CD4-positive, alpha-beta T cell treated with Interleukin-15 for 4 hours (primary cell): ENCODE results near the gene CSH1.
"Not testable (repeated sequence)": the region's sequence is repeated elsewhere in the genome, so short reads cannot be mapped to it uniquely, and the experiment has no call there.

Source experiments
- DNase-seq: peaks from one replicate; pipeline ENCODE4 v3.0.0-alpha.2; 2020; ENCODE audit warnings: low spot score

The CSH1 gene

DNA sequence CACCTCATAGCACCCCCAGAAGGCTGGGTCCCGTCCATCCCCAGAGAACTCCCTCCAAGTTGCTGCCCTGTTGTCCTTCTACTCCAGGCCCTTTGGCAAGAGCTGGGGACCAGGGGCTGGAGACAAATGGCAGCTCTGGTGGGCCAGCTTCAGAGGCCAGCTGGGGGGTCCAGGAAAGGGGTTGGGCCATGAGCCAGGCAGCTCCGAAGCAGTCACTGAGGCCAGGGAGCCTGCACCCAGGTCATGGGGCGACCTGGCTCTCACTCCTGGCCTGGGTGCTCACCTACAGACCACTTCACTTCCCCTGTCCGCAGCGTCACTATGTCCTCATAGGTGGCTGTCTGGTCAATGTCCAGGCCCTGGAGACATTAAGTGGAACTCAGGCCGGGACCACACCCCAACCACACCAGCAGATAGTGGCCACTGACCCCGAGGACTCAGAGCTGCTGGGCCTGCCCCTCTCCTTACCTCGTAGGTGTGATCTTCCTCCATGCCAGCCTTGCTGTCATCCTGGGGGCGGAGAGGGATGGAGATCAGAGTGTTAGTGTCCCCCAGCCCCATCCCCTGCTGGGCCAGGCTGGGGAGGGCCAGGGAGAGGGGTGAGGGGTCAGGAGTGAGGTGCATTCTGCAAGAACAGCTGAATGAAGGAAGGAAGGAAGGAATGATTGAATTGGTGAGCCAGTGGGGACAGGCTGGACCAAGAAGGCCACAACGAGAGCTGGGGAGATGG, 32.8 kb upstream of the CSH1 start:
- no peak for DNase-seq

DNA sequence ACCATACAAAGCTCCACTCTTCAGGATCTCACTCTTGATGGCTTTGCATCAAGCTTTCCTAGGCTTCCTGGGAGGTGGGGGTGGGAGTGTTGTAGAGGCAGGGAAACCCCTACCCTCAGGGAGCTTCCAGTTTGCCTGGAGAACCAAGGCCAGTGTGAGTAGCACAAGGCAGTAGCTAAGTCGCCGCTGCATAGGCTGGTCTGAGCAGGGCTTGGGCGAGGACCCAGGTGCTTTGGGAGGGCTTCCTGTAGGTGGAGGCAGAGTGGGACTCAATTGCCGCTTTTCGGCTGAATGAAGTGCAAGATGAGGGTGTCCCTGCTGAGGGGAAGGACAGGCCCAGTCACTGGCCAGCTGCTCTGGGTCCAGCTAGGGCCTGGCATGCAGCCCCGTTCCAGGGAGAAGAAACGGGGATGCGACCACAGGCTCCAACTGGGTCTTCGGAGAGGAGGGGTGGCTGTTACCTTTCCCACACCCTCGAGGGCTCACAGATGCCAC, 31.8 kb upstream of the CSH1 start:
- no peak for DNase-seq

DNA sequence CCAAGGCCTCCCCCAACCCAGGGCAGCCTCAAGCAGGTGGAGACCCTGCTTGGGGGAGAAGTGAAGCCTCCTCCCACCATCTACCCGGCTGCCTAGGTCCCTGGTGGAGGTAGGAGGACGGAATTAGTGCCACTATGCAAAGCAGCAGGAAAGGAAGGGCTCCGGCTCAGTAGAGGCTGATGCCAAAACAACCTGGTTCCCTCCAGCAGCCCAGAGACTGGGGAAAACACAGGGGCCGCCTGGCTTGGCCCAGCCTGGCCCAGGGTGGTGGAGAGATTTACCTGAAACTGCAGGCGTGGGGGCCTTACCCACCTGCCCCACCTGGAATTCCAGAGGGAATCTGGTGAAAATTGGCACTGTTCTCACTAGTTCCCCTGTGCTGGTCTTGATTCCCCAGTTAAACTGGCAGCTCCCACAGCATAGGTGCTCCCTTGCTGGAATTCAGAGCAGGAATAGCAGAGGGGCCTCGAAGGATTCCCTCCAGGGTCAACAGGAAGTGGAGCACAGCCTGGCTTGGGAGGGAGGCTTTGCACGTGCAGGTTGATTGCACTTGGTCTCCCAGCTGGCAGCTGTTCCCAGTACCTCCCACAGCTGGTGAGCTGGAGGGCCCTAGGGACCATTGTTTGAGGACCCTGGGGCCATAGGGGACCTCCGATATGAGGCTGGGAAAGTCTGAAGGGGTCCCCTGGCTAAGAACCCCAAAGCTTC, 31.2 kb upstream of the CSH1 start:
- no peak for DNase-seq

GRCh38 chr17:63926164-63926563, 29.8 kb upstream of the CSH1 start:
- no peak for DNase-seq

DNA sequence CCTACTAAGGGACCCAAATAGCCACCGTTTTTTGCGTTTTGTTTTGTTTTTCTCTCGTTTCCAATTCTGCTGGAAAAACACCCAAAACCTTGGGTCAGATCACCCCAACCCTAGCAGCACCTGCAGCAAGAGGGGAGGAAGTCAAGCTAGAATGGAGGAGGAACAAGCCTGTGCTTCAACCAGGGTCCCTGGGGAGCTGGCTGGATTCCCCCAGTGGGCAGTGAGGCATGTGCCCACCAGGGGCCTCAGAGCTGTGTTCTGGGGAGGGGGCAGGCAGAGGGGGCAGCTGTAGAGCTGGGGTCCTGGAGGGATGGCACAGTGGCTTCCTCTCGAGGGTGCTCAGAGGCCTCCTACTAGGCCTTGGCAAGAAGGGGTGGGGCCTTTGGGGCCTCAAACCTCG, 29.2 kb upstream of the CSH1 start:
- DNase-seq: no peak

GRCh38 chr17:63922402-63922801, 26.0 kb upstream of the CSH1 start:
- not testable (repeated sequence) for DNase-seq

DNA sequence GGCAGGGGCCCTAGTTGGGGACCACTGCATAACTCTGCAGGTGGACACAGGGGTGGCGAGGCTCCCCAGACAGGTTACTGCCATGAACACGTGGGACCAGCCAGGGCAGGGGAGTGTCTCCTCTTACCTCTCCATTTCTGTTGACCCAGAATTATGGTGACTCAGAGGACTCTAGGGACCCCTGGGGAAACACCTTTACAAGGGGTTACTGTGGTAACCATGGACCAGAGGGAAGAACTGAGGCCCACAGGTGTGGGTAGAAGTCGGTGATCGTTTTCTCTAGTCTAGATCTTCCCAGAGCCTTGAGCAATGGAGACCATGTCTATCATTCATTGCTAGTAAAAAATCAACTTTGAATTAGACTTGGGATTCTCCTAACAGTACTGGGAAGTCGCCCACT, 24.4 kb upstream of the CSH1 start:
- DNase-seq: not testable (repeated sequence)

GRCh38 chr17:63920050-63920449, 23.7 kb upstream of the CSH1 start:
- DNase-seq: not testable (repeated sequence)

- peak; percentile 81 for DNase-seq
These were observed 22.9 kb upstream of the CSH1 start for GRCh38 chr17:63919311-63919723.

GRCh38 chr17:63918789-63919305, 22.5 kb upstream of the CSH1 start, which contains the start of gene GH1:
Gene GH1, minus strand, starts transcription at chr17:63918839. Its CDS starts 63 bp downstream, at chr17:63918776.
- DNase-seq: not testable (repeated sequence)

GRCh38 chr17:63918305-63918704, 21.9 kb upstream of the CSH1 start:
- no peak for DNase-seq

GRCh38 chr17:63917646-63918045, 21.3 kb upstream of the CSH1 start:
- no peak for DNase-seq

DNA sequence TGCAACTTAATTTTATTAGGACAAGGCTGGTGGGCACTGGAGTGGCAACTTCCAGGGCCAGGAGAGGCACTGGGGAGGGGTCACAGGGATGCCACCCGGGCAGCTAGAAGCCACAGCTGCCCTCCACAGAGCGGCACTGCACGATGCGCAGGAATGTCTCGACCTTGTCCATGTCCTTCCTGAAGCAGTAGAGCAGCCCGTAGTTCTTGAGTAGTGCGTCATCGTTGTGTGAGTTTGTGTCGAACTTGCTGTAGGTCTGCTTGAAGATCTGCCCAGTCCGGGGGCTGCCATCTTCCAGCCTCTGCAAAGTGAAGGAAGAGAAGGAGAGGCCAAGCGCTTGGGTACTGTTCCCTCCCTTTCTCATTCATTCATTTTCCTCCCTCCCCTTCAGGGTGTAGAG, 20.8 kb upstream of the CSH1 start:
- not testable (repeated sequence) for DNase-seq

- peak; percentile 31 for DNase-seq
These were observed 20.3 kb upstream of the CSH1 start for GRCh38 chr17:63916566-63917185.

- not testable (repeated sequence) for DNase-seq
These were observed 19.4 kb upstream of the CSH1 start for GRCh38 chr17:63915753-63916152.

- no peak for DNase-seq
These were observed 18.1 kb upstream of the CSH1 start for GRCh38 chr17:63914471-63914870.

GRCh38 chr17:63911657-63912100, 15.3 kb upstream of the CSH1 start:
- DNase-seq: peak; percentile 59

GRCh38 chr17:63911041-63911635, 14.8 kb upstream of the CSH1 start, which contains the start of gene CSHL1:
Gene CSHL1, minus strand, starts transcription at chr17:63911258. Its CDS starts 62 bp downstream, at chr17:63911196.
- no peak for DNase-seq

- no peak for DNase-seq
These were observed 13.7 kb upstream of the CSH1 start for GRCh38 chr17:63910096-63910495.

DNA sequence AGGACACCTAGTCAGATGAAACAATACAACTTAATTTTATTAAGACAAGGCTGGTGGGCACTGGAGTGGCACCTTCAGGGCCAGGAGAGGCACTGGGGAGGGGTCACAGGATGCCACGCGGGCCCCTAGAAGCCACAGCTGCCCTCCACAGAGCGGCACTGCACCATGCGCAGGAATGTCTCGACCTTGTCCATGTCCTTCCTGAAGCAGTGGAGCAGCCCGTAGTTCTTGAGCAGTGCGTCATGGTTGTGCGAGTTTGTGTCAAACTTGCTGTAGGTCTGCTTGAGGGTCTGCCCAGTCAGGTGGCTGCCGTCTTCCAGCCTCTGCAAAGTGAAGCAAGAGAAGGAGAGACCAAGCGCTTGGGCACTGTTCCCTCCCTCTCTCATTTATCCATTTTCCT, 13.2 kb upstream of the CSH1 start:
- not testable (repeated sequence) for DNase-seq

GRCh38 chr17:63907161-63907778, 10.9 kb upstream of the CSH1 start:
- DNase-seq: not testable (repeated sequence)
